B cell (primary cell): ENCODE results near the gene GPD1. TPM values are rescaled to one million over a fixed set of nuclear protein-coding genes. Genes with fewer than 3 reads are reported as not detected.

Source experiments
- ATAC-seq: fragments of 200-7000 bp; cut with Tn5 transposase; one replicate; pipeline ENCODE4 v1.10.0; 2021; ENCODE audit warnings: low read depth, mild to moderate bottlenecking, moderate number of reproducible peaks, moderate library complexity
- CTCF ChIA-PET: fragments of 350-600 bp; sonication (Branson Sonifier 250); formaldehyde crosslinking; loops from one replicate; lab custom pipeline; 2021; ENCODE audit warnings: antibody characterized with exemption, inconsistent platforms; lab: Charles Lee
- POLR2A ChIA-PET: fragments of 350-600 bp; sonication (Branson Sonifier 250); formaldehyde crosslinking; loops from one replicate; lab custom pipeline; 2021; ENCODE audit warnings: antibody characterized with exemption; lab: Charles Lee
- DNase-seq: peaks from one replicate; pipeline ENCODE4 v3.0.0; 2013
- H2AFZ ChIP-seq: 2 replicates; pipeline ENCODE4 v1.6.1; 2012; ENCODE audit warnings: mild to moderate bottlenecking, low read depth, low read length; ENCODE audit not compliant: insufficient read depth, poor library complexity, severe bottlenecking
- H3K27ac ChIP-seq, 2 donors: 1 replicate in 1 of 2; 2 replicates in 1 of 2; pipeline ENCODE4 v1.5.1; 2012 to 2013; ENCODE audit warnings: low read length in 2 of 2, mild to moderate bottlenecking in 2 of 2, moderate library complexity in 1 of 2
- H3K27me3 ChIP-seq, 4 experiments: fragments of 200-600 bp in 1 of 4; sonication (generic) in 1 of 4; replicated peaks in 1 of 4; 1 replicate in 2 of 4; 2 replicates in 2 of 4; pipeline versions ENCODE4 v1.6.1 to v1.7.0; 2013 to 2016; ENCODE audit warnings: low read length in 3 of 4, mild to moderate bottlenecking in 2 of 4, mixed read lengths in 1 of 4, moderate library complexity in 1 of 4; ENCODE audit not compliant: insufficient read depth in 4 of 4, control insufficient read depth in 3 of 4; ENCODE audit errors: control extremely low read depth in 1 of 4
- H3K36me3 ChIP-seq, 2 experiments: replicated peaks in 1 of 2; 1 replicate in 1 of 2; 2 replicates in 1 of 2; pipeline versions ENCODE4 v1.6.1 to v1.7.1; 2013; ENCODE audit warnings: low read length in 1 of 2; ENCODE audit not compliant: insufficient read depth in 2 of 2, control insufficient read depth in 1 of 2; ENCODE audit errors: control extremely low read depth in 1 of 2, extremely low read depth in 1 of 2
- H3K4me1 ChIP-seq, 2 donors: fragments of 200-600 bp in 1 of 2; sonication (generic) in 1 of 2; 1 replicate in 1 of 2; 2 replicates in 1 of 2; pipeline versions ENCODE4 v1.5.1 to v1.6.1; 2013 to 2017; ENCODE audit warnings: low read length in 2 of 2; ENCODE audit not compliant: control insufficient read depth in 2 of 2, insufficient read depth in 2 of 2
- H3K4me2 ChIP-seq: replicated peaks from 2 replicates; pipeline ENCODE3; 2012; ENCODE audit warnings: mild to moderate bottlenecking, low read depth, low read length; ENCODE audit not compliant: poor library complexity, severe bottlenecking
- H3K4me3 ChIP-seq, 5 experiments: fragments of 200-600 bp in 1 of 5; sonication (generic) in 1 of 5; 1 replicate in 3 of 5; 2 replicates in 2 of 5; pipeline versions ENCODE4 v1.5.1 to v1.7.0; 2011 to 2016; ENCODE audit warnings: low read length in 4 of 5, mild to moderate bottlenecking in 4 of 5, low read depth in 2 of 5, control low read depth in 1 of 5, moderate library complexity in 1 of 5; ENCODE audit not compliant: insufficient read depth in 1 of 5; ENCODE audit errors: control extremely low read depth in 1 of 5, extremely low read depth in 1 of 5
- H3K79me2 ChIP-seq: fragments of 200-600 bp; sonication (generic); one replicate; pipeline ENCODE4 v1.6.0; 2016; ENCODE audit warnings: low read length; ENCODE audit not compliant: control insufficient read depth, insufficient read depth
- H3K9ac ChIP-seq: fragments of 200-600 bp; sonication (generic); 2 replicates; pipeline ENCODE4 v1.6.1; 2017; ENCODE audit warnings: mild to moderate bottlenecking, low read length, moderate library complexity
- H3K9me3 ChIP-seq, 3 donors: one replicate each; pipeline versions ENCODE4 v1.6.1 to v1.7.1; 2013; ENCODE audit warnings: low read length in 2 of 3; ENCODE audit not compliant: control insufficient read depth in 2 of 3, insufficient read depth in 1 of 3; ENCODE audit errors: control extremely low read depth in 1 of 3
- H4K20me1 ChIP-seq: 2 replicates; pipeline ENCODE4 v1.6.0; 2012; ENCODE audit warnings: mild to moderate bottlenecking, low read length; ENCODE audit not compliant: insufficient read depth, control insufficient read depth, poor library complexity, severe bottlenecking
- H3K27ac Mint-ChIP-seq: one replicate; pipeline ENCODE4 v1.8.0; 2021; ENCODE audit warnings: mixed read lengths
- H3K27me3 Mint-ChIP-seq: one replicate; pipeline ENCODE4 v1.8.0; 2021; ENCODE audit warnings: mixed read lengths
- H3K4me1 Mint-ChIP-seq: one replicate; pipeline ENCODE4 v1.8.0; 2021; ENCODE audit warnings: mixed read lengths
- H3K4me3 Mint-ChIP-seq: one replicate; pipeline ENCODE4 v1.8.0; 2021; ENCODE audit warnings: mixed read lengths
- H3K9me3 Mint-ChIP-seq: one replicate; pipeline ENCODE4 v1.8.0; 2022; ENCODE audit warnings: mixed read lengths; ENCODE audit not compliant: insufficient read depth
- EZH2 ChIP-seq: IDR thresholded peaks from 2 replicates; pipeline ENCODE4 v1.6.1; 2012; ENCODE audit warnings: borderline replicate concordance, low read depth, mild to moderate bottlenecking, moderate library complexity, low read length; ENCODE audit not compliant: insufficient read depth, poor library complexity, severe bottlenecking
- intact Hi-C: fragments of 100-400 bp; cut with micrococcal nuclease; formaldehyde crosslinking; loops from one replicate; pipeline ENCODE4 v1.10.0; 2022
- polyA plus RNA-seq: library from polyadenylated mRNA; depleted of rRNA; stranded (reverse); fragments of >200 nt; gene quantifications from 2 replicates; pipeline ENCODE4 v1.2.3, GENCODE V29; 2012
- total RNA-seq, 2 donors: library from RNA; stranded (reverse); fragments of 120-200 nt in 1 of 2; gene quantifications; 1 replicate in 1 of 2; 2 replicates in 1 of 2; pipeline versions ENCODE4 v1.2.3 to v1.2.4, GENCODE V29; 2013 to 2022
- TF ChIP-seq, protein P1 (sequence below): fragments of 200-600 bp; IDR thresholded peaks from one replicate; pipeline ENCODE4 v1.8.0; 2022; ENCODE audit warnings: antibody characterized with exemption, mild to moderate bottlenecking

GPD1 gene
- total and polyA plus RNA-seq, 2 donors (not counting 1 experiment from before 2014, with no cell fraction given), result 0.54 to 1.1 TPM

DNA sequence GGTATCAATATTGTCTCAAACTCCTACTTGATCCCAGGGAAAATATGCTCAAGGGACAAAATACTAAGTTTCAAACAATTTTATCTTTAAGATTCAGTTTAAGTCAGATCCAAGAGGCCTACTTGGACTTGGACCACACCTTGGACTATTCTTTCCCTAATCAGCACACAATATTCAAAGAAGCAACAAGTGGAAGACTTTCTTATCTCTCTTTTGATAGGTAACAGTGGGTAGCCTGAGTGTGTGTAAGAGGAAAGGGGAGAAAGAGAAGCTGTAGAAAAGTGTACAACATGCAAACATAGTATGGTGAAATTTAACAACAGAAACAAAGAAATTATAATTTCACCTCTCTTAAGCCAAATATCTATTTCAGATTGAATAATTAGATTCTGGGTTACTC is 56.8 kb downstream of the GPD1 start:
- CTCF ChIA-PET, result interaction anchor here (0.6 kb wide), 1 partner anchor 93 kb away, joined by 3 read pairs; no protein-coding TSS in a partner anchor

More for the DNA sequence above, 56.8 kb downstream of the GPD1 start:
- Mint-ChIP-seq H3K4me3 (no peak overlapping the region), H3K9me3 (no peaks in the 10 kb centered on the region), H3K27ac (no peak overlapping the region), H3K27me3 (no peaks in the 10 kb centered on the region), H3K4me1 (peaks cover 17% of the 10 kb centered on the region)
- Histone ChIP-seq H3K4me2 (no peak overlapping the region), H3K27me3 (no peaks in the 10 kb centered on the region), H3K9me3 (no peaks in the 10 kb centered on the region), H3K27ac (peak overlapping the region in 1 of 2 donors; percentile 59), H3K79me2 (peaks cover 82% of the 10 kb centered on the region), H3K4me1 (peaks cover 3 to 4% of the 10 kb centered on the region in 2 donors), H3K9ac (no peak overlapping the region), H2AFZ (no peak overlapping the region), H3K36me3 (peaks cover 2 to 3% of the 10 kb centered on the region in 2 experiments), H3K4me3 (no peak overlapping the region), H4K20me1 (peaks cover 9% of the 10 kb centered on the region)
- DNase-seq (no peak), ATAC-seq (no peak)
- POLR2A ChIA-PET, result no interaction called here
- intact Hi-C loops, result loop anchor here (10.0 kb wide), 1 partner anchor 316 kb away; the partner anchor contains the start of gene BCDIN3D
- TF ChIP-seq, protein P1, sequence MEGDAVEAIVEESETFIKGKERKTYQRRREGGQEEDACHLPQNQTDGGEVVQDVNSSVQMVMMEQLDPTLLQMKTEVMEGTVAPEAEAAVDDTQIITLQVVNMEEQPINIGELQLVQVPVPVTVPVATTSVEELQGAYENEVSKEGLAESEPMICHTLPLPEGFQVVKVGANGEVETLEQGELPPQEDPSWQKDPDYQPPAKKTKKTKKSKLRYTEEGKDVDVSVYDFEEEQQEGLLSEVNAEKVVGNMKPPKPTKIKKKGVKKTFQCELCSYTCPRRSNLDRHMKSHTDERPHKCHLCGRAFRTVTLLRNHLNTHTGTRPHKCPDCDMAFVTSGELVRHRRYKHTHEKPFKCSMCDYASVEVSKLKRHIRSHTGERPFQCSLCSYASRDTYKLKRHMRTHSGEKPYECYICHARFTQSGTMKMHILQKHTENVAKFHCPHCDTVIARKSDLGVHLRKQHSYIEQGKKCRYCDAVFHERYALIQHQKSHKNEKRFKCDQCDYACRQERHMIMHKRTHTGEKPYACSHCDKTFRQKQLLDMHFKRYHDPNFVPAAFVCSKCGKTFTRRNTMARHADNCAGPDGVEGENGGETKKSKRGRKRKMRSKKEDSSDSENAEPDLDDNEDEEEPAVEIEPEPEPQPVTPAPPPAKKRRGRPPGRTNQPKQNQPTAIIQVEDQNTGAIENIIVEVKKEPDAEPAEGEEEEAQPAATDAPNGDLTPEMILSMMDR, result no peak
- no peak for TF ChIP-seq EZH2

Other genes starting within 250 kb of the GPD1 start
- not detected in 2 replicates for gene FAIM2, start 200.1 kb upstream of the GPD1 start, total RNA-seq
- not detected in 2 replicates for gene FAIM2, start 200.1 kb upstream of the GPD1 start, polyA plus RNA-seq
- not detected in 2 replicates for gene AQP2, start 153.3 kb upstream of the GPD1 start, total RNA-seq
- gene AQP2, start 153.3 kb upstream of the GPD1 start, polyA plus RNA-seq, result not detected in 2 replicates
- not detected in 2 replicates for gene AQP5, start 142.1 kb upstream of the GPD1 start, total RNA-seq
- gene AQP5, start 142.1 kb upstream of the GPD1 start, polyA plus RNA-seq, result not detected in 2 replicates
- not detected in 2 replicates for gene AQP6, start 131.1 kb upstream of the GPD1 start, total RNA-seq
- gene AQP6, start 131.1 kb upstream of the GPD1 start, polyA plus RNA-seq, result not detected in 2 replicates
- 11.3 and 14.2 TPM in 2 replicates for gene RACGAP1, start 78.5 kb upstream of the GPD1 start, total RNA-seq
- gene RACGAP1, start 78.5 kb upstream of the GPD1 start, polyA plus RNA-seq, result 4.1 TPM in 2 replicates
- gene ASIC1, start 46.4 kb upstream of the GPD1 start, total RNA-seq, result not detected in 2 replicates
- gene ASIC1, start 46.4 kb upstream of the GPD1 start, polyA plus RNA-seq, result 0.06 TPM in 1 of 2 replicates, not detected in the other
- 101 and 104 TPM in 2 replicates for gene SMARCD1, start 18.7 kb upstream of the GPD1 start, total RNA-seq
- gene SMARCD1, start 18.7 kb upstream of the GPD1 start, polyA plus RNA-seq, result 67.8 and 78.0 TPM in 2 replicates
- 31.8 and 33.8 TPM in 2 replicates for gene COX14, start 8.2 kb downstream of the GPD1 start, total RNA-seq
- 41.7 and 60.4 TPM in 2 replicates for gene COX14, start 8.2 kb downstream of the GPD1 start, polyA plus RNA-seq
- 70.9 and 72.0 TPM in 2 replicates for gene CERS5, start 63.4 kb downstream of the GPD1 start, total RNA-seq
- gene CERS5, start 63.4 kb downstream of the GPD1 start, polyA plus RNA-seq, result 32.3 and 39.5 TPM in 2 replicates
- gene LIMA1, start 179.5 kb downstream of the GPD1 start, total RNA-seq, result 2.1 and 2.9 TPM in 2 replicates
- 1.2 and 1.3 TPM in 2 replicates for gene LIMA1, start 179.5 kb downstream of the GPD1 start, polyA plus RNA-seq